GM06990 (cell line): ENCODE measurements around the gene FAR2.

Source experiments
- DNase-seq: peaks from one replicate; pipeline ENCODE4 v3.0.0-alpha.2; 2011; ENCODE audit not compliant: insufficient read length; ENCODE audit errors: extremely low read depth
- H3K27me3 ChIP-seq: replicated peaks from 2 replicates; pipeline ENCODE4 v1.6.0; 2011; ENCODE audit warnings: low read length; ENCODE audit not compliant: control insufficient read depth, insufficient read depth
- H3K36me3 ChIP-seq: 2 replicates; pipeline ENCODE4 v1.5.1; 2011; ENCODE audit warnings: low read length; ENCODE audit not compliant: control insufficient read depth, insufficient read depth
- H3K4me3 ChIP-seq: replicated peaks from 2 replicates; pipeline ENCODE4 v1.5.1; 2011; ENCODE audit warnings: low read depth, mild to moderate bottlenecking, control low read depth, low read length
- CTCF ChIP-seq: IDR thresholded peaks from 2 replicates; pipeline ENCODE4 v1.5.1; 2011; ENCODE audit warnings: low read length, control low read depth, mild to moderate bottlenecking, inconsistent platforms; ENCODE audit not compliant: insufficient read depth, poor library complexity, severe bottlenecking

The FAR2 gene

GRCh38 chr12:29228474-29229157 lies 79.5 kb downstream of the FAR2 start:
- Histone ChIP-seq H3K4me3 (no peak overlapping the region), H3K27me3 (no peaks in the 10 kb centered on the region), H3K36me3 (no peaks in the 10 kb centered on the region)
- TF ChIP-seq CTCF = no peak
- no peak for DNase-seq

- H3K4me3 ChIP-seq = no peak overlapping the region
- no peak for DNase-seq
Observed at GRCh38 chr12:29229158-29229505, 80.1 kb downstream of the FAR2 start.

GRCh38 chr12:29229937-29230336 lies 80.9 kb downstream of the FAR2 start:
- H3K4me3 ChIP-seq = no peak overlapping the region
- TF ChIP-seq CTCF = no peak
- no peaks in the 10 kb centered on the region for H3K36me3 ChIP-seq
- H3K27me3 ChIP-seq = no peaks in the 10 kb centered on the region
- DNase-seq = no peak

More at GRCh38 chr12:29229158-29229505, 80.1 kb downstream of the FAR2 start:
- TF ChIP-seq CTCF = no peak
- no peaks in the 10 kb centered on the region for H3K36me3 ChIP-seq
- no peaks in the 10 kb centered on the region for H3K27me3 ChIP-seq

- no peak overlapping the region for H3K4me3 ChIP-seq
- no peak for TF ChIP-seq CTCF
- DNase-seq = no peak
- H3K36me3 ChIP-seq = no peaks in the 10 kb centered on the region
- H3K27me3 ChIP-seq = no peaks in the 10 kb centered on the region
Observed at GRCh38 chr12:29230800-29231560, 81.9 kb downstream of the FAR2 start.

GRCh38 chr12:29232086-29232485 lies 83.0 kb downstream of the FAR2 start:
- Histone ChIP-seq H3K27me3 (no peaks in the 10 kb centered on the region), H3K4me3 (no peak overlapping the region), H3K36me3 (no peaks in the 10 kb centered on the region)
- TF ChIP-seq CTCF = no peak
- DNase-seq = no peak
